Measurements from ENCODE around the gene CACHD1.

DNA sequence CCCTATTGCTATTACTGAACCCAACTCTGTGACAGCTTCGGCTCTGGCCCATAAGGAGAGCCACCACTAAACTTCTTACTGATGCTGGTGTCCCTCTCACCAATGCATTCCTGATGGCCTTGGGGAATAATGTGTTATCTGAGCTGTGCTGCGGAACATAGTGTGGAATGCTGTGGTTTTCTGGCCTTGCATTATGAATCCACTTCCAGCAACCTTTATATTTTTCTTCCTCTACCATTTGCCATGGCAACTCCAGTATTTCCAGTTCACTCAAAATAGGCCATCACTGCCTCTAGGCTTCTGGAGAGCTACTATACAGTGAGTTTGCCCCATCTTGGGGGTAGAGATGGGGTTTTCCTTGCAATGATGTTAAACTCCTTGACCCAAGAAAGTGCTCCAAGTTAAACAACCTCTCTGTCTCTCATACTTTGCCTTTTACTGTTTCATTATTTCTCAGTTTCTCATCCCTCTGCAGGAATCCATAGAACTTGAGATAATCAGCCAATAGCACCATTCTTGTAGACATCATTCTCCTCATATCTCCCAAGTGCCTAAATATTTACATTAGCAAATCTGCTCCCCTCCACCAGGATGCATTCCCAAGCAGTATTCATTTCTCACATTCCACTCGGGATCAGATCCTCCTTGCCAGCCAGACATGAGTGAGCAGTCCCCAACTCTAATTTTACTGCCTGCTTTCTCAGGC is 263.8 kb downstream of the CACHD1 start:
- TF ChIP-seq POLR2A (IDR thresholded peaks at IDR 0.05) (no peak), POLR2AphosphoS5 (IDR thresholded peaks at IDR 0.05) (no peak), EP300 (IDR thresholded peaks at IDR 0.05) (no peak)
- TF ChIP-seq, protein P1, sequence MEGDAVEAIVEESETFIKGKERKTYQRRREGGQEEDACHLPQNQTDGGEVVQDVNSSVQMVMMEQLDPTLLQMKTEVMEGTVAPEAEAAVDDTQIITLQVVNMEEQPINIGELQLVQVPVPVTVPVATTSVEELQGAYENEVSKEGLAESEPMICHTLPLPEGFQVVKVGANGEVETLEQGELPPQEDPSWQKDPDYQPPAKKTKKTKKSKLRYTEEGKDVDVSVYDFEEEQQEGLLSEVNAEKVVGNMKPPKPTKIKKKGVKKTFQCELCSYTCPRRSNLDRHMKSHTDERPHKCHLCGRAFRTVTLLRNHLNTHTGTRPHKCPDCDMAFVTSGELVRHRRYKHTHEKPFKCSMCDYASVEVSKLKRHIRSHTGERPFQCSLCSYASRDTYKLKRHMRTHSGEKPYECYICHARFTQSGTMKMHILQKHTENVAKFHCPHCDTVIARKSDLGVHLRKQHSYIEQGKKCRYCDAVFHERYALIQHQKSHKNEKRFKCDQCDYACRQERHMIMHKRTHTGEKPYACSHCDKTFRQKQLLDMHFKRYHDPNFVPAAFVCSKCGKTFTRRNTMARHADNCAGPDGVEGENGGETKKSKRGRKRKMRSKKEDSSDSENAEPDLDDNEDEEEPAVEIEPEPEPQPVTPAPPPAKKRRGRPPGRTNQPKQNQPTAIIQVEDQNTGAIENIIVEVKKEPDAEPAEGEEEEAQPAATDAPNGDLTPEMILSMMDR (IDR thresholded peaks at IDR 0.05): no peak
